ENCODE measurements around the gene IST1. TPM values are rescaled to one million over a fixed set of nuclear protein-coding genes. Genes with fewer than 3 reads are reported as not detected.

Gene IST1
- total RNA-seq, 1 donor from 2014 or later, result 184 TPM

- intact Hi-C loops (cut with DNase I), result no loop called here
- no peak for DNase-seq
- no peak for ATAC-seq
- H3K9me3 ChIP-seq, result no peaks in the 10 kb centered on the region
- no peak overlapping the region for H3K4me3 ChIP-seq
- no peaks in the 10 kb centered on the region for H3K4me1 ChIP-seq
- TF ChIP-seq, protein P1, sequence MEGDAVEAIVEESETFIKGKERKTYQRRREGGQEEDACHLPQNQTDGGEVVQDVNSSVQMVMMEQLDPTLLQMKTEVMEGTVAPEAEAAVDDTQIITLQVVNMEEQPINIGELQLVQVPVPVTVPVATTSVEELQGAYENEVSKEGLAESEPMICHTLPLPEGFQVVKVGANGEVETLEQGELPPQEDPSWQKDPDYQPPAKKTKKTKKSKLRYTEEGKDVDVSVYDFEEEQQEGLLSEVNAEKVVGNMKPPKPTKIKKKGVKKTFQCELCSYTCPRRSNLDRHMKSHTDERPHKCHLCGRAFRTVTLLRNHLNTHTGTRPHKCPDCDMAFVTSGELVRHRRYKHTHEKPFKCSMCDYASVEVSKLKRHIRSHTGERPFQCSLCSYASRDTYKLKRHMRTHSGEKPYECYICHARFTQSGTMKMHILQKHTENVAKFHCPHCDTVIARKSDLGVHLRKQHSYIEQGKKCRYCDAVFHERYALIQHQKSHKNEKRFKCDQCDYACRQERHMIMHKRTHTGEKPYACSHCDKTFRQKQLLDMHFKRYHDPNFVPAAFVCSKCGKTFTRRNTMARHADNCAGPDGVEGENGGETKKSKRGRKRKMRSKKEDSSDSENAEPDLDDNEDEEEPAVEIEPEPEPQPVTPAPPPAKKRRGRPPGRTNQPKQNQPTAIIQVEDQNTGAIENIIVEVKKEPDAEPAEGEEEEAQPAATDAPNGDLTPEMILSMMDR (IDR thresholded peaks at IDR 0.05), result no peak
- no peak overlapping the region for H3K27ac ChIP-seq
- no peaks in the 10 kb centered on the region for H3K27me3 ChIP-seq
- H3K36me3 ChIP-seq, result no peaks in the 10 kb centered on the region
These were observed 74.0 kb downstream of the IST1 start for GRCh38 chr16:71969353-71969752.

DNA sequence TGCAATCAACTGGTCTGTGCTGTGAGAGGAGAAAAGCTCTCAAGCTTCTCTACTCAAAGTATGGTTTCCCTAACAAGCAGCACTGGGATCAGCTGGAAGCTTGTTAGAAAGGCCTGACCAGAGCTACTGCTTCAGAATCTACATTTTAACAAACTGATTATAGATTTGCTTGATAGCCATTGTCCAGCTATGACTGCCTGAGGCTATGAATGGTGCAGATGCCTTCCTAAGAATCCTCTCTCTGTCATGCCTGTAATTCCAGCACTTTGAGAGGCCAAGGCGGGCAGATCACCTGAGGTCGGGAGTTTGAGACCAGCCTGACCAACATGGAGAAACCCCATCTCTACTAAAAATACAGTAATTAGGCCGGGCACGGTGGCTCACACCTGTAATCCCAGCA lies 76.2 kb downstream of the IST1 start:
- Histone ChIP-seq H3K36me3 (no peaks in the 10 kb centered on the region), H3K4me1 (no peaks in the 10 kb centered on the region), H3K4me3 (no peak overlapping the region), H3K27me3 (no peaks in the 10 kb centered on the region), H3K27ac (no peak overlapping the region), H3K9me3 (no peaks in the 10 kb centered on the region)
- DNase-seq (no peak), ATAC-seq (no peak)
- TF ChIP-seq, protein P1 (IDR thresholded peaks at IDR 0.05), result no peak
- intact Hi-C loops (cut with DNase I), result no loop called here

DNA sequence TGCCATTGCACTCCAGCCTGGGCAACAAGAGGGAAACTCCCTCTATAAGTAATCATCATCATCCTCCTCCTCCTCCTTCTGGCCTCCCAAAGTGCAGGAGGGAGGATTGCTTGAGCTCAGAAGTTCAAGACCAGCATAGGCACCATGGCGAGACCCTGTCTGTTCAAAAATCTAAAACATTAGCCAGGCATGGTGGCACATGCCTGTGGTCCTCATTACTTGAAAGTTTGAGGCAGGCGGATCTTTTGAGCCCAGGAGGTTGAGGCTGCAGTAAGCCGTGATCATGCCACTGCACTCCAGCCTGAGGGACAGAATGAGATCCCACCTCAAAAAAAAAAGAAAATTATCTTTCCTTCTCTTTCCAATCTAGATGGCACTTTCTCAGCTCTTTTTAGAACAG lies 77.0 kb downstream of the IST1 start:
- ATAC-seq, result no peak
- Histone ChIP-seq H3K27ac (no peak overlapping the region), H3K27me3 (no peaks in the 10 kb centered on the region), H3K4me1 (no peaks in the 10 kb centered on the region), H3K9me3 (no peaks in the 10 kb centered on the region), H3K36me3 (no peaks in the 10 kb centered on the region), H3K4me3 (no peak overlapping the region)
- no peak for DNase-seq
- intact Hi-C loops (cut with DNase I), result no loop called here
- TF ChIP-seq, protein P1 (IDR thresholded peaks at IDR 0.05), result no peak

- intact Hi-C loops (cut with DNase I), result no loop called here
- Histone ChIP-seq H3K36me3 (no peaks in the 10 kb centered on the region), H3K4me1 (no peaks in the 10 kb centered on the region), H3K4me3 (no peak overlapping the region), H3K27me3 (no peaks in the 10 kb centered on the region), H3K9me3 (no peaks in the 10 kb centered on the region), H3K27ac (no peak overlapping the region)
- DNase-seq (no peak), ATAC-seq (no peak)
- TF ChIP-seq, protein P1 (IDR thresholded peaks at IDR 0.05), result no peak
These were observed 77.7 kb downstream of the IST1 start for GRCh38 chr16:71973001-71973400.

DNA sequence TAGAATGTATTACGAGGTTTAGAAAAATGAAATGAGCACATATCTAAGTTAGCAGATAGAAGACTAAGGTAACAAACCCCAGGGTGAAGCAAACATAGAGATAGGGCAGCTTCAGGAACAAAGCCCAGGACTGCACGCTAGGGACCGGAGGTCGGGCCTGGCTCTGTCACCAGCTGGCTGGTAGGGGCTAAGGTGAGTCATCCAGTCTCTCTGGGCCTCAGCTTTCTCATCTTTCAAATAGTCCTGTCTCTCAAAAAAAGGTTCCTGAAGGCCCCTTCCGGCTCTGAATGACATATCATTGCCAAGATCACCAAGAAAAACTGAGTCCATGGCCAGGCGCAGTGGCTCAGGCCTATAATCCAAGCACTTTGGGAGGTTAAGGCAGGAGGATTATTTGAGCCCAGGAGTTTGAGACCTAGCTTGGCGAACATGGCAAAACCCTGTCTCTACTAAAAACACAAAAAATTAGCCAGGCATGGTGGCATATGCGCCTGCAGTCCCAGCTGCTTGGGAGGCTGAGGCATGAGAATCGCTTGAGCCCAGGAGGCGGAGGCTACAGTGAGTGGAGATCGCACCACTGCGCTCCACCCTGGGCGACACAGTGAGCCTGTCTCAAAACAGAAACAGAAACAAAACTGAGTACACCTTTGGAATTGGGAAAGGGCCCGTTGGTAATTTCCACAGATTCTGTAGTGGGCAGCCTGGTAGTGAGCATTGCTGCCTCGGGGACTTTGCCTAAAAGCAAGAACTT lies 78.9 kb downstream of the IST1 start:
- DNase-seq (no peak), ATAC-seq (no peak)
- intact Hi-C loops (cut with DNase I), result no loop called here
- Histone ChIP-seq H3K27ac (no peak overlapping the region), H3K4me3 (no peak overlapping the region), H3K9me3 (no peaks in the 10 kb centered on the region), H3K36me3 (no peaks in the 10 kb centered on the region), H3K4me1 (no peaks in the 10 kb centered on the region), H3K27me3 (no peaks in the 10 kb centered on the region)
- TF ChIP-seq, protein P1 (IDR thresholded peaks at IDR 0.05), result no peak

Other genes with a start within 250 kb of the IST1 start
- gene PHLPP2, start 170.8 kb upstream of the IST1 start, total RNA-seq, result 9.3 TPM
- gene AP1G1, start 86.7 kb upstream of the IST1 start, total RNA-seq, result 90.0 TPM
- 32.2 TPM for gene ATXN1L, start 49.6 kb upstream of the IST1 start, total RNA-seq
- gene ZNF821, start 11.3 kb upstream of the IST1 start, total RNA-seq, result 5.6 TPM
- 0.32 TPM for gene PKD1L3, start 104.9 kb downstream of the IST1 start, total RNA-seq
- gene DHODH, start 113.2 kb downstream of the IST1 start, total RNA-seq, result 7.7 TPM
- gene HP, start 159.0 kb downstream of the IST1 start, total RNA-seq, result 94.2 TPM
- 2.7 TPM for gene HPR, start 167.7 kb downstream of the IST1 start, total RNA-seq
- gene TXNL4B, start 198.1 kb downstream of the IST1 start, total RNA-seq, result 11.5 TPM
- 53.5 TPM for gene DHX38, start 198.3 kb downstream of the IST1 start, total RNA-seq

Data from upper lobe of right lung (tissue), 1 donor.